PC-3 (cell line): ENCODE data around the gene TXNDC17.

Source experiments
- CTCF ChIP-seq: fragments of 300-600 bp; sonication (generic); conservative IDR thresholded peaks from 2 replicates; pipeline ENCODE4 v1.5.1; 2017; ENCODE audit warnings: antibody characterized with exemption, low read depth, mild to moderate bottlenecking, low read length
- EZH2 ChIP-seq: fragments of 300-600 bp; sonication (generic); IDR thresholded peaks from one replicate; pipeline ENCODE4 v1.6.1; 2017; ENCODE audit warnings: antibody characterized with exemption, mild to moderate bottlenecking, low read length; ENCODE audit not compliant: unreplicated experiment
- EZH2phosphoT487 ChIP-seq: fragments of 300-600 bp; sonication (generic); IDR thresholded peaks from 2 replicates; pipeline ENCODE4 v1.6.1; 2018; ENCODE audit warnings: mild to moderate bottlenecking, antibody characterized with exemption, low read length, borderline replicate concordance

DNA sequence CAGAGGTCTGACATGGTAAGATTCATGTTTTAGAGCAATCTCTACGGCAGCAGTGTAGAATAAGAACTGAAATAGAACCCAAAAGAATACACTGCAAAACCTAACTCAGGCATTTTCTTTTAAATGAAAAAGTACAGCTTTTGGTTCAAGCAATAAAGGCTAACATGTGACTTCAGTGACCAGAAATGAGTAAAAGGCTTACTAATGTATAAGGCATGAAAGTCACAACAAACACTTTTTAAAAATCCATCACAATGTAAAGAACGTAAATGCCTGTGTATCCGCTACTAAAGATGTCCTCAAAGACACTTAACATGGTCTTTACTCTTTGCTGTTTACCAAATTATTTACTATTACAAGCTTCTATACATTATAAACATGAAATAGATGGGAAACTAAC lies 16.9 kb upstream of the TXNDC17 start:
- TF ChIP-seq CTCF = no peak
- no peak for TF ChIP-seq EZH2phosphoT487
- TF ChIP-seq EZH2 = no peak
